MM.1S (cell line): ENCODE results near the gene CARD11.

ENCODE experiments used
- EZH2 ChIP-seq: fragments of 300-600 bp; sonication (generic); optimal IDR thresholded peaks from 2 replicates; pipeline ENCODE3; 2017; ENCODE audit warnings: low read depth, mild to moderate bottlenecking, antibody characterized with exemption, low read length, mixed read lengths
- TF ChIP-seq, protein P1 (sequence below): fragments of 300-600 bp; sonication (generic); IDR thresholded peaks from 2 replicates; pipeline ENCODE4 v1.5.1; 2016; ENCODE audit warnings: antibody characterized with exemption, low read length, mixed read lengths

DNA sequence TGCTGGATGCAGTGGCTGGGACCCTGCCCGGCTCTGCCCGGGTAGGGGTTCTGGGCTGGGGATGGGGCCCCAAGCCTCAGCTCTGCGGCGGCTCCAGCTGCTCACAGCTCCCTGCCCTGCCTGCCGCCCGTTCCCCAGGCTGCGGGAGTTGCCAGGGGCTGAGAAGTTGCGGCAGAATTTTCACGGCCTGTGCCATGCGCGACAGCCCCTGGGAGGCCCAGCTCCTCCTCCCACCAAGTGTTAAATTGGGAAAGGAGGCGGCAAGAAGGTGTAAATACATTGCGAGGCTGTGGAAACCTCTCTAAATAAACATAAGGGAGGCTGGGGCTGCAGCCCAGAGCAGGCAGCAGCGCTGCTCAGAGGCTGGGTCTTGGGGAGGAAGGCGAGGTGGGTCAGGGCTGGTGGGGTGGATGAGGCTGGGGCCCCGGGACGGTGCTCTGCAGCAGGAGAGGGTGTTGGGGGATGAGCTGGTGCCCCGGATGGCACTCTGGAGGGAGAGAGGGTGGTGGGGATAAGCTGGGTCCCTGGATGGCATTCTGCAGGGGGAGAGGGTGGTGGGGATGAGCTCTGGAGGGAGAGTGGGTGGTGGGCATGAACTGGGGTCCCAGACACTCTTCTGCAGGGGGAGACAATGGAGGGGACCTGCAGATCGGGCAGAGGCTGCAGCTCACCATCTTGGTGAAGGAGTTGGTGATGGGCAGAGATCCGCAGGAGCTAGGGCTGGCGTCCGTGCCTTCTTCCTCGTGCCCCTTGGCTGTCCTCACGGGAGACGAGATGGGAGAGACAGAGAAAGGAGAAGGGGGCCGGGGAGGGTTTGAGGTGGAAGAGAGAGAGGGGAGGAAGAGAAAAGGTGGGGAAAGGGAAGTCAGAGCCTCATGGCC is 114.1 kb downstream of the CARD11 start:
- TF ChIP-seq, protein P1, sequence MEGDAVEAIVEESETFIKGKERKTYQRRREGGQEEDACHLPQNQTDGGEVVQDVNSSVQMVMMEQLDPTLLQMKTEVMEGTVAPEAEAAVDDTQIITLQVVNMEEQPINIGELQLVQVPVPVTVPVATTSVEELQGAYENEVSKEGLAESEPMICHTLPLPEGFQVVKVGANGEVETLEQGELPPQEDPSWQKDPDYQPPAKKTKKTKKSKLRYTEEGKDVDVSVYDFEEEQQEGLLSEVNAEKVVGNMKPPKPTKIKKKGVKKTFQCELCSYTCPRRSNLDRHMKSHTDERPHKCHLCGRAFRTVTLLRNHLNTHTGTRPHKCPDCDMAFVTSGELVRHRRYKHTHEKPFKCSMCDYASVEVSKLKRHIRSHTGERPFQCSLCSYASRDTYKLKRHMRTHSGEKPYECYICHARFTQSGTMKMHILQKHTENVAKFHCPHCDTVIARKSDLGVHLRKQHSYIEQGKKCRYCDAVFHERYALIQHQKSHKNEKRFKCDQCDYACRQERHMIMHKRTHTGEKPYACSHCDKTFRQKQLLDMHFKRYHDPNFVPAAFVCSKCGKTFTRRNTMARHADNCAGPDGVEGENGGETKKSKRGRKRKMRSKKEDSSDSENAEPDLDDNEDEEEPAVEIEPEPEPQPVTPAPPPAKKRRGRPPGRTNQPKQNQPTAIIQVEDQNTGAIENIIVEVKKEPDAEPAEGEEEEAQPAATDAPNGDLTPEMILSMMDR, result no peak
- no peak for TF ChIP-seq EZH2
